Measurements from ENCODE around the gene CDH22. TPM values are rescaled to one million over a fixed set of nuclear protein-coding genes. Genes with fewer than 3 reads are reported as not detected.

Gene CDH22
- total and polyA plus RNA-seq, 2 donors (not counting 1 experiment from before 2014, with no cell fraction given), result not detected

DNA sequence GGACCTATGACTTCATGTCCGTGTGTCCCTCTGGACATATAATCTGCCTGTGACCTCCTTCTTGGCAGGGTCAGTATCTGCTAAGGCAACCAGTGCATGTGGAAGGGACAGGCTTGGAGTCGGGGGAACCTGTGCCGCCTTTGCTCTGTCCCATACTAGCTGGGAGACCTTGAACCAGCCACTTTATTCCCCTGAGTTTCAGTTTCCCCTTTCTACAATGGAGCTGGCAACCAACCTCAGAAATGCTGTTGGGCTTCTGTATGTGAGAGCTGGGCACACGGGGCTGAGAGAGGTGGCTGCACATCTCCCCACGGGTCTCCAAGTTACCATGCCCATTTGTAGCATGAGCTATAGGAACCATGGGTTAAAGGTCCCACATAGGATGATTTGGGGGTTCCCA lies 136.4 kb downstream of the CDH22 start:
- Histone ChIP-seq H4K20me1 (ENCODE audit: control insufficient read depth, insufficient read depth, low read length, poor library complexity, severe bottlenecking) (no peaks in the 10 kb centered on the region), H3K9ac (ENCODE audit: low read length) (no peak overlapping the region), H3K9me3 (ENCODE audit: control extremely low read depth in 1 of 3, control insufficient read depth in 2 of 3, insufficient read depth in 1 of 3, low read length in 2 of 3) (peaks cover 0 to 19% (median 3%) of the 10 kb centered on the region in 3 donors), H3K36me3 (replicated peaks in 1 of 2; ENCODE audit: control extremely low read depth in 1 of 2, control insufficient read depth in 1 of 2, extremely low read depth in 1 of 2, insufficient read depth in 2 of 2, low read length in 1 of 2) (no peaks in the 10 kb centered on the region), H3K4me3 (ENCODE audit: control extremely low read depth in 1 of 5, extremely low read depth in 1 of 5, insufficient read depth in 1 of 5, low read depth in 2 of 5, low read length in 4 of 5) (no peak overlapping the region), H3K4me2 (replicated peaks; ENCODE audit: low read depth, low read length, poor library complexity, severe bottlenecking) (no peak overlapping the region), H3K27me3 (replicated peaks in 1 of 4; ENCODE audit: control extremely low read depth in 1 of 4, control insufficient read depth in 3 of 4, insufficient read depth in 4 of 4, low read length in 3 of 4) (peaks cover 0 to 54% (median 38%) of the 10 kb centered on the region in 4 experiments), H3K4me1 (ENCODE audit: control insufficient read depth in 2 of 2, insufficient read depth in 2 of 2, low read length in 2 of 2) (peaks cover 4 to 16% of the 10 kb centered on the region in 2 donors), H3K79me2 (ENCODE audit: control insufficient read depth, insufficient read depth, low read length) (no peaks in the 10 kb centered on the region), H2AFZ (ENCODE audit: insufficient read depth, low read depth, low read length, poor library complexity, severe bottlenecking) (no peak overlapping the region), H3K27ac (ENCODE audit: low read length in 2 of 2) (no peak overlapping the region)
- POLR2A ChIA-PET, result no interaction called here
- Mint-ChIP-seq H3K9me3 (ENCODE audit: insufficient read depth) (no peaks in the 10 kb centered on the region), H3K4me1 (no peaks in the 10 kb centered on the region), H3K27me3 (peaks cover 52% of the 10 kb centered on the region), H3K4me3 (no peak overlapping the region), H3K27ac (no peak overlapping the region)
- DNase-seq, result peak; percentile 12
- intact Hi-C loops (cut with micrococcal nuclease), result no loop called here
- CTCF ChIA-PET, result interaction anchor here (1.5 to 10.1 kb wide), 6 partner anchors 40 to 185 kb away, joined by 5 to 87 read pairs (median 57); no protein-coding TSS in a partner anchor
- 67% methylated on average over 4 of the region's 5 CpGs for whole genome bisulfite sequencing (ENCODE audit: insufficient coverage)
- no peak for TF ChIP-seq EZH2 (IDR thresholded peaks at IDR 0.05; ENCODE audit: borderline replicate concordance, insufficient read depth, low read depth, low read length, poor library complexity, severe bottlenecking)
- TF ChIP-seq, protein P1, sequence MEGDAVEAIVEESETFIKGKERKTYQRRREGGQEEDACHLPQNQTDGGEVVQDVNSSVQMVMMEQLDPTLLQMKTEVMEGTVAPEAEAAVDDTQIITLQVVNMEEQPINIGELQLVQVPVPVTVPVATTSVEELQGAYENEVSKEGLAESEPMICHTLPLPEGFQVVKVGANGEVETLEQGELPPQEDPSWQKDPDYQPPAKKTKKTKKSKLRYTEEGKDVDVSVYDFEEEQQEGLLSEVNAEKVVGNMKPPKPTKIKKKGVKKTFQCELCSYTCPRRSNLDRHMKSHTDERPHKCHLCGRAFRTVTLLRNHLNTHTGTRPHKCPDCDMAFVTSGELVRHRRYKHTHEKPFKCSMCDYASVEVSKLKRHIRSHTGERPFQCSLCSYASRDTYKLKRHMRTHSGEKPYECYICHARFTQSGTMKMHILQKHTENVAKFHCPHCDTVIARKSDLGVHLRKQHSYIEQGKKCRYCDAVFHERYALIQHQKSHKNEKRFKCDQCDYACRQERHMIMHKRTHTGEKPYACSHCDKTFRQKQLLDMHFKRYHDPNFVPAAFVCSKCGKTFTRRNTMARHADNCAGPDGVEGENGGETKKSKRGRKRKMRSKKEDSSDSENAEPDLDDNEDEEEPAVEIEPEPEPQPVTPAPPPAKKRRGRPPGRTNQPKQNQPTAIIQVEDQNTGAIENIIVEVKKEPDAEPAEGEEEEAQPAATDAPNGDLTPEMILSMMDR (IDR thresholded peaks at IDR 0.05), result no peak
- no peak for ATAC-seq (ENCODE audit: low read depth)

DNA sequence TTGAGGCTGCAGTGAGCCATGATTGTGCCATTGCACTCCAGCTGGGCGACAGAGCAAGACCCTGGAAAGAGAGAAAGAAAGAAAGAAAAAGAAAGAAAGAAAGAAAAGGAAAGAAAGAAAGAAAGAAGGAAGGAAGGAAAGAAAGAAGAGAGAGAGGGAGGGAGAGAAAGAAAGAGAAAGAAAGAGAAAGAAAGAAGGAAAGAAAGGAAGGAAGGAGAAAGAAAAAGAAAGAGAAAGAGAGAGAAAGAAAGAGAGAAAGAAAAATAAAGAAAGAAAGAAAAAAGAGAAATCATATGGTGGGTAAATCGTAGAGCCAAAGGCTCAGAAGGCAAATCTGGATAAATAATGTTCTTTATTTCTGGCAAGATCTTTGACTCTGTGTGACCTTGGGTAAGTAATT lies 136.8 kb downstream of the CDH22 start:
- no peaks in the 10 kb centered on the region for H3K79me2 ChIP-seq (ENCODE audit: control insufficient read depth, insufficient read depth, low read length)
- intact Hi-C loops (cut with micrococcal nuclease), result no loop called here
- Mint-ChIP-seq H3K4me1 (no peaks in the 10 kb centered on the region), H3K27me3 (peaks cover 55% of the 10 kb centered on the region), H3K4me3 (no peak overlapping the region), H3K9me3 (ENCODE audit: insufficient read depth) (no peaks in the 10 kb centered on the region), H3K27ac (no peak overlapping the region)
- CTCF ChIA-PET, result interaction anchor here (0.8 to 10.1 kb wide), 7 partner anchors 11 to 157 kb away, joined by 3 to 87 read pairs (median 53); no protein-coding TSS in a partner anchor
- no peak for ATAC-seq (ENCODE audit: low read depth)
- peaks cover 0 to 19% (median 3%) of the 10 kb centered on the region in 3 donors for H3K9me3 ChIP-seq (ENCODE audit: control extremely low read depth in 1 of 3, control insufficient read depth in 2 of 3, insufficient read depth in 1 of 3, low read length in 2 of 3)
- H3K4me1 ChIP-seq (ENCODE audit: control insufficient read depth in 2 of 2, insufficient read depth in 2 of 2, low read length in 2 of 2), result peaks cover 4 to 16% of the 10 kb centered on the region in 2 donors
- no peak overlapping the region for H3K9ac ChIP-seq (ENCODE audit: low read length)
- H3K27me3 ChIP-seq (replicated peaks in 1 of 4; ENCODE audit: control extremely low read depth in 1 of 4, control insufficient read depth in 3 of 4, insufficient read depth in 4 of 4, low read length in 3 of 4), result peaks cover 0 to 54% (median 39%) of the 10 kb centered on the region in 4 experiments
- POLR2A ChIA-PET, result no interaction called here
- H3K4me2 ChIP-seq (replicated peaks; ENCODE audit: low read depth, low read length, poor library complexity, severe bottlenecking), result no peak overlapping the region
- H3K27ac ChIP-seq (ENCODE audit: low read length in 2 of 2), result no peak overlapping the region
- H3K4me3 ChIP-seq (ENCODE audit: control extremely low read depth in 1 of 5, extremely low read depth in 1 of 5, insufficient read depth in 1 of 5, low read depth in 2 of 5, low read length in 4 of 5), result no peak overlapping the region
- H4K20me1 ChIP-seq (ENCODE audit: control insufficient read depth, insufficient read depth, low read length, poor library complexity, severe bottlenecking), result no peaks in the 10 kb centered on the region
- H2AFZ ChIP-seq (ENCODE audit: insufficient read depth, low read depth, low read length, poor library complexity, severe bottlenecking), result no peak overlapping the region
- no peak for TF ChIP-seq EZH2 (IDR thresholded peaks at IDR 0.05; ENCODE audit: borderline replicate concordance, insufficient read depth, low read depth, low read length, poor library complexity, severe bottlenecking)
- TF ChIP-seq, protein P1 (IDR thresholded peaks at IDR 0.05), result peak; percentile 20
- 81% methylated on average over 2 of the region's 2 CpGs for WGBS (ENCODE audit: insufficient coverage)
- H3K36me3 ChIP-seq (replicated peaks in 1 of 2; ENCODE audit: control extremely low read depth in 1 of 2, control insufficient read depth in 1 of 2, extremely low read depth in 1 of 2, insufficient read depth in 2 of 2, low read length in 1 of 2), result no peaks in the 10 kb centered on the region
- no peak for DNase-seq
